Aorta (tissue), 5 donors: ENCODE data around the gene ASCL5. TPM values are rescaled to one million over a fixed set of nuclear protein-coding genes. Genes with fewer than 3 reads are reported as not detected.

Experiments
- ATAC-seq: fragments of 200-7000 bp; cut with Tn5 transposase; one replicate; pipeline ENCODE4 v1.9.1; 2022; ENCODE audit warnings: moderate library complexity; ENCODE audit not compliant: low FRiP score
- DNase-seq, 2 donors: peaks; one replicate each; pipeline ENCODE4 v3.0.0-alpha.2; 2020
- H3K27ac ChIP-seq, 2 donors: one replicate each; pipeline ENCODE4 v1.5.1; 2013; ENCODE audit warnings: low read length in 2 of 2, mild to moderate bottlenecking in 2 of 2, moderate library complexity in 2 of 2, control low read depth in 1 of 2, inconsistent platforms in 1 of 2, low read depth in 1 of 2
- H3K27me3 ChIP-seq, 2 donors: one replicate each; pipeline ENCODE4 v1.6.1; 2013; ENCODE audit warnings: control low read depth in 1 of 2, low read length in 1 of 2, mild to moderate bottlenecking in 1 of 2, moderate library complexity in 1 of 2; ENCODE audit not compliant: insufficient read depth in 2 of 2, control insufficient read depth in 1 of 2
- H3K36me3 ChIP-seq, 2 donors: one replicate each; pipeline ENCODE4 v1.6.1; 2013; ENCODE audit warnings: control low read depth in 1 of 2, low read length in 1 of 2, mild to moderate bottlenecking in 1 of 2; ENCODE audit not compliant: insufficient read depth in 2 of 2, control insufficient read depth in 1 of 2
- H3K4me1 ChIP-seq, 2 donors: one replicate each; pipeline ENCODE4 v1.6.1; 2013; ENCODE audit warnings: low read length in 2 of 2, control low read depth in 1 of 2, mild to moderate bottlenecking in 1 of 2, moderate library complexity in 1 of 2; ENCODE audit not compliant: insufficient read depth in 2 of 2, control insufficient read depth in 1 of 2
- H3K4me3 ChIP-seq, 2 donors: one replicate each; pipeline ENCODE4 v1.5.1; 2013; ENCODE audit warnings: low read length in 2 of 2, control low read depth in 1 of 2, mild to moderate bottlenecking in 1 of 2
- H3K9me3 ChIP-seq: one replicate; pipeline ENCODE4 v1.6.1; 2013; ENCODE audit warnings: mild to moderate bottlenecking, low read length; ENCODE audit not compliant: control insufficient read depth
- WGBS, 2 donors: extraction: QIAGEN DNeasy Blood & Tissue Kit; methylation state at CpG; one replicate each; pipeline ENCODE4 v1.1.7; 2013; 5-methylcytosine and 5-hydroxymethylcytosine counted together
- intact Hi-C, 2 donors: fragments of 100-400 bp; cut with DNase I; formaldehyde crosslinking; loops; one replicate each; pipeline versions ENCODE4 v1.14.2 to v1.15.0; 2022
- polyA plus RNA-seq, 2 donors: library from polyadenylated mRNA; stranded (reverse); fragments of 200-250 nt; gene quantifications; one replicate each; pipeline ENCODE4 v1.2.3, GENCODE V29; 2013
- total RNA-seq, 2 donors: library from RNA; stranded (reverse); fragmentation: NEBNext Ultra II Directional; extraction: Animal tissue kit (Norgen Biotek cat#: 25700); gene quantifications; one replicate each; pipeline ENCODE4 v1.2.1, GENCODE V29; 2021
- donor health status: healthy with polysubstance abuse.
- donor health status: Bipolar disorder and iron deficiency.
- donor health status: DM: no; HTN: no; CAD: no.
- donor health status: DM: no; HTN: no; CAD: no.
- donor health status: DM: yes; HTN: yes; CAD: no.

The ASCL5 gene
- total and polyA plus RNA-seq, 4 donors, result 0.28 TPM; not detected in 3

DNA sequence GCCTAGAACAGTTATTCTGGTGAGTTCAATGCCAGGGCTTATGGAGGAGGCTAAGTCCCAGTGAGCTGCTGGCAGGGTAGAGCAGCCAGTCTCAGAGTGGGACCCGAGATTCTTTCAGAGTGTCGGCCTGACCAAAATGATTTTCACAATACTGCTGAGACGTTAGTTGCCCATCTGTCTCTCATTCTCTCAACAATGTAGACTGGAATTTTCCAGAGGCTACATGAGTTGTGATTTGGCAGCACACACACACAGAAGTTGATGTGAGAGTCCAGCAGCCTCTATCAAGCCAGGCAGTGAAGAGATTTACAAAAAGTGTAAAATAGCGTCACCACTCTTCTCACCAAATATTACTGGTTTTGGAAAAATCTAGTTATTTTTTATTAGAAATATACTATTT, 36.4 kb downstream of the ASCL5 start:
- Histone ChIP-seq H3K27ac (no peak overlapping the region), H3K9me3 (no peaks in the 10 kb centered on the region), H3K4me3 (no peak overlapping the region), H3K27me3 (no peaks in the 10 kb centered on the region), H3K4me1 (no peaks in the 10 kb centered on the region), H3K36me3 (no peaks in the 10 kb centered on the region)
- WGBS, 2 donors, result 25 to 26% methylated on average over 4 of the region's 4 CpGs
- intact Hi-C loops, result no loop called here
- peak in 1 of 2 donors; percentile 3 for DNase-seq
- ATAC-seq, result no peak

DNA sequence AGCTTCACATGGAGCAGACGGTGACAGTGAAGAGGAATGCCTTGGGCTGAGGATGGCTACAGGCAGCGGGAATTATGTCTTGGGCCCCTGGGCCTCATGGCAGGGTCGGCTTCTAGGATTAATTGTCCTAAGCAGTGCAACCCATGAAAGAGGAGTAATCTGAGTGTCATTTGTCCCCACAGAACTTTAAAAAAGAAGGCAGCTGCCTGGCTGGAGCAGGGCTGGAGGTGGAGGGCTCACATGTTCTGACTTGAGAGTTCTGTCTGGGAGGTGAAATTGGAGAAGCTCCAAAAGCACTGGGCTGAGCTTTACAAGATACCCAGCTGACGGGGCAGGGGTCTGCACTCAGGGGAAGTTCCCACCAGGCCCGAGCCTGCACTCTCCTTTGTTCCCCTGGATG, 37.4 kb downstream of the ASCL5 start:
- Histone ChIP-seq H3K4me1 (no peaks in the 10 kb centered on the region), H3K27ac (no peak overlapping the region), H3K36me3 (no peaks in the 10 kb centered on the region), H3K4me3 (no peak overlapping the region), H3K27me3 (no peaks in the 10 kb centered on the region), H3K9me3 (no peaks in the 10 kb centered on the region)
- DNase-seq, result peak in 1 of 2 donors; percentile 52
- intact Hi-C loops, result no loop called here
- ATAC-seq, result no peak
- 94 to 96% methylated on average over 5 of the region's 5 CpGs for WGBS, 2 donors

DNA sequence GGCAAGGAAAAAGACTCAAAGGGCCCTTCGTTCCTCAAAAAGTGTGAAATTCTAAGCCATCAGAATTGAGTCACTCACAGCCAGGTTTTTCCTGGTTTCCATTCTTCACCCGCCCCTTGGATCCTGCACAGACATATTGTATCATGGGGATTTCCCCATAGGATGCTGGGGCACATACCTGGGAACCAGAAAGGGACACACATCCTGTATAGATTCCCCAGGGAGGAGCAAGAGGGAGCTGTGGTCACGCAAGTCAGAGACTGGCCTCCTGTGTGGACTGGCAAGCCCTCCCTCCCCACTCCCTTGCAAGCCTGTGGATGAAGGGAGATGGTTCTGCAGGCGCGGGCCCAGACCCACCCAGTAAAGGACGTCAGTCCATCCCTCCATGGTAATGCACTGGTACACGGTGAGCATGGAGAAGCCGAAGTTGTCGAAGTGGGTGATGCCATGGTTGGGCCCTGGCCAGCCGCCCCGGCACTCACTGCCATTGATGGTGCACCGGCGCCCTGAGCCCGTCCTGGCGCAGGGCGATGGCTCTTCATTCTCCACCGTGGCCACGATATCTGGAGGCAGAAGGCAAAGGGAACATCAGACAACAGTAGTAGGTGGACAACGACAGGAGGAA, 38.0 kb downstream of the ASCL5 start:
- no peaks in the 10 kb centered on the region for H3K27me3 ChIP-seq
- H3K4me1 ChIP-seq, result no peaks in the 10 kb centered on the region
- ATAC-seq, result no peak
- H3K27ac ChIP-seq, result no peak overlapping the region
- peak in 1 of 2 donors; percentile 75 for DNase-seq
- H3K36me3 ChIP-seq, result no peaks in the 10 kb centered on the region
- no peak overlapping the region for H3K4me3 ChIP-seq
- 95 to 96% methylated on average over 19 of the region's 19 CpGs for WGBS, 2 donors
- H3K9me3 ChIP-seq, result no peaks in the 10 kb centered on the region
- intact Hi-C loops, result no loop called here

DNA sequence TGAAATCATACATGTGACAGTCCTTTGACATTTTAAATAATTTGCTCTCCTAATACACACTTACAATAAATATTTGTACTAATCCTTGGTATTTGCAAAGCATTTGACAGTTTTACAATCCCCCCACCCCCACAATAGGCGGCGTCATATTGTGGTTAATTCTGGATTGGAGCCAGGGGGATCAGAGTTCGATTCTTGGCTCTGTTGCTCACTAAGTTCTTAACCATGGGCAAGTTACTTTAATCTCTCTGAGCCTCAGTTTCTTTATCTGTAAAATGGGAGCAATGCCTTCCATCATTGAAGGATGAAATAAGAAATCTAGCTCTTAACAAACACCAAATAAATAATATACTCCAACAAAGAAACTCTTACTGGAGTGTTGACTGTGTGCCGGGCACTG, 38.6 kb downstream of the ASCL5 start:
- ATAC-seq (no peak), DNase-seq (peak in 1 of 2 donors; percentile 1)
- Histone ChIP-seq H3K27ac (no peak overlapping the region), H3K27me3 (no peaks in the 10 kb centered on the region), H3K4me3 (no peak overlapping the region), H3K4me1 (no peaks in the 10 kb centered on the region), H3K9me3 (no peaks in the 10 kb centered on the region), H3K36me3 (no peaks in the 10 kb centered on the region)
- intact Hi-C loops, result no loop called here
- 75 to 83% methylated on average over 4 of the region's 4 CpGs for WGBS, 2 donors

DNA sequence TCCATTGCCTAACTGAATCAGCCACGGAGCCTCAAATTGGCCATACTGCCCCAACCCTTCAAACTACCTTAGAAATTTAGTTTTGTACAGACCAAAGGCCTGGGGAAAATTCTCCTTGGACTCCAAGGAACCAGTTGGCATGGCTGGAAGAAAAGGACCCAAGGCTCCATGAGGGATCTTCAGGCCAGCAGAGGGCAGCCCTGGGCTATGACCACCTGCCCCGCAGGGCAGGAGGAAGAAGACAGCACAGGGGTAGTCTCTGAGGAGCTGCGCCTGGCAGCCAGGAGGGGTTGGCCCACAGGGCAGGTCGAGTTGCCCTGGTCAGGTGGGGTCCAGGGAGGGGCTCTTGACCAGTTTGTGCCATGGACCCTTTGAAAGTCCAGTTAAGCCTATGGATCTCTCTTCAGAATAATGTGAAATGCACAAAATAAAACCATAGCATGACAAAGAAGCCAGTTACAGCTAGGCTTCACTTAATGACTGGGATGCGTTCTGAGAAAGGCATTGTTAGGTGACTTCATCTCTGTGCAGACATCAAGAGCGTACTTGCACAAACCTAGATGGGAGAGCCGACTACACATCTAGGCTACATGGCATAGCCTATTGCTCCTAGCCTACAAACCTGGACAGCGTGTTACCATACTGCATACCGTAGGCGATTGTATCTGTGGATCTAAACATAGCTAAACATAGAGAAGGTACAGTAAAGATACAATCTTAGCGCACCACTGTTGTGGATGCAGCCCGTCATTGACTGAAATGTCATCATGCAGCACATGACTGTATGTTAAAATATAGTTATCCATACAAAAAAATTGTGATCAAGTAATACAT, 40.9 kb downstream of the ASCL5 start:
- ATAC-seq (peak; percentile 68), DNase-seq (peak; percentile 64 to 77)
- intact Hi-C loops, result no loop called here
- WGBS, 2 donors, result 85 to 87% methylated on average over 12 of the region's 12 CpGs
- Histone ChIP-seq H3K4me3 (no peak overlapping the region), H3K4me1 (no peaks in the 10 kb centered on the region), H3K9me3 (no peaks in the 10 kb centered on the region), H3K27ac (no peak overlapping the region), H3K36me3 (no peaks in the 10 kb centered on the region), H3K27me3 (no peaks in the 10 kb centered on the region)

DNA sequence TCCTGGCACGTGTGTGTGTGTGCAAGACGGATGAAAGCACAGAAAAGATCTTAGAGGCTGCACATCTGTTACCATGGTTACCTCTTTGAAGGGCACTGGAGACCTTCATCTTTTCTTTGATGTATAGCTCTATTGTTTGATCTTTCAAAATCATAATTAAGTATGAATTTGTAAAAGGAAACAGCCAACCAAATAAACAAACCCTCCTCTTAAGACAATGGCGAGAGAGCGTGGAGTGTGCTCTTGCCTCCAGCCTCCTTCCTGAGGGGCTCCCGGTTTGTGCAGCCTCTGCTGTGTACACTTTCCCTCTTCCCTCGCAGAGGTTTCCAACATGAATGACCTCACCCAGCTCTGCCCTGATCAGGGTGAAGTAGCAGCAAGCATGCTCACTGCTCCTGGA, 42.7 kb downstream of the ASCL5 start:
- 75 to 84% methylated on average over 6 of the region's 6 CpGs for WGBS, 2 donors
- Histone ChIP-seq H3K27me3 (no peaks in the 10 kb centered on the region), H3K4me3 (no peak overlapping the region), H3K27ac (no peak overlapping the region), H3K4me1 (no peaks in the 10 kb centered on the region), H3K36me3 (no peaks in the 10 kb centered on the region), H3K9me3 (no peaks in the 10 kb centered on the region)
- DNase-seq (no peak), ATAC-seq (no peak)
- intact Hi-C loops, result no loop called here

DNA sequence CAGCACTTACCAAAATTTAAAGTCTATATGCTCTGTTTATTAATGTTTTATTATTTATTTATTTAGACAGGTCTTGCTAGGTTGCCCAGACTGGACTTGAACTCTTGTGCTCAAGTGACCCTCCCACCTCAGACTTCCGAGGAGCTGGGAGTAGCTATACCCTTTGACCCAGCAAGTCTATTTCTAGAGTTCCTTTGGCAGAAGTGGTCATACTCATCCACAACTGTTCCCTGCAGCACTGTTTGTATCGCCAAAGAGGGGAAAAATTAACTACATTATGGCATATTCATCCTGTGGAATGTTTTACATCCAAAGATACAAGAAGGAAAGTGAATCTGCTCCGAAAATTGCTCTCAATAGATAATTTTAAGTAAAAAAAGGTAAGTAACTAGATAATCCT, 43.2 kb downstream of the ASCL5 start:
- no peak for ATAC-seq
- Histone ChIP-seq H3K27me3 (no peaks in the 10 kb centered on the region), H3K36me3 (no peaks in the 10 kb centered on the region), H3K9me3 (no peaks in the 10 kb centered on the region), H3K4me3 (no peak overlapping the region), H3K4me1 (no peaks in the 10 kb centered on the region), H3K27ac (no peak overlapping the region)
- DNase-seq, result no peak
- 91 to 92% methylated on average over 3 of the region's 3 CpGs for WGBS, 2 donors
- intact Hi-C loops, result no loop called here

DNA sequence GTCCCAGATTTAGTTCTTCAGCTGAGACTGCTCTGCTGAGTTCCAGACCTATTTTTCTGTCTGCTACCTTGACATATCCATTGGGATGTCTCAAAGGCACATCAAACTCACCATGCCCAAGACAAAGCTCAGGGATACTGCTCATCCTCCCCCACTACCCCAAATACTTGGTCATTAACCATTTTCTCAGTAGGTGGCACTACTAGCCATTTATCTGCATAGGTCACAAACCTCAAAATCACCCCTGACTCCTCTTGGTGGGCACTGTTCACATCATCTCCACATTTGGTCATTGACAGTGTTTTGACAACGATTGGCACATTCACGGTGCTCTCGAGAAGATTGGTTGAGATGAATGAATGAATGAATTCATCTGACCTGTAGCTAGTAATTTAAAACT, 46.8 kb downstream of the ASCL5 start:
- 97% methylated on average over 3 of the region's 3 CpGs for WGBS, 2 donors
- no peak overlapping the region for H3K27ac ChIP-seq
- H3K4me3 ChIP-seq, result no peak overlapping the region
- DNase-seq (no peak), ATAC-seq (no peak)
- H3K36me3 ChIP-seq, result no peaks in the 10 kb centered on the region
- no peaks in the 10 kb centered on the region for H3K27me3 ChIP-seq
- no peaks in the 10 kb centered on the region for H3K4me1 ChIP-seq
- intact Hi-C loops, result no loop called here
- no peaks in the 10 kb centered on the region for H3K9me3 ChIP-seq

DNA sequence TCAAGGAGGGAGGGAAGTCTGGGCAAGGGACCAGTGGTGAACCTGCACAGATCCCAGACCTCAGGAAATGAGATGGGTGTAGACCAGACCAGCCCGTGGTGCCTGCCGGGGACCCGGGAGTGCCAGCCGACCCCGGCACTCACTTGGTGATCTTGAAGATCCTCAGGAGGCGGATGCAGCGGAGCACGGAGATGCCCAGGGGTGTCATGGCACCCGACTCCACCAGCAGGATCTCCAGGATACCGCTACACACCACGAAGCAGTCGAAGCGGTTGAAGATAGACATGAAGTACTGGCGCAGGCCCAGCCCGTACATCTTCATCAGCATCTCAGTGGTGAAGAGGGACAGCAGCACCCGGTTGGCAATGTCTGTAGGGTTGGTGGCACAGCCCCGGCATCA, 49.2 kb downstream of the ASCL5 start:
- intact Hi-C loops, result no loop called here
- WGBS, 2 donors, result 96% methylated on average over 17 of the region's 17 CpGs
- H3K4me3 ChIP-seq, result no peak overlapping the region

More for the DNA sequence above, 49.2 kb downstream of the ASCL5 start:
- Histone ChIP-seq H3K27me3 (no peaks in the 10 kb centered on the region), H3K36me3 (no peaks in the 10 kb centered on the region), H3K9me3 (no peaks in the 10 kb centered on the region), H3K4me1 (no peaks in the 10 kb centered on the region), H3K27ac (no peak overlapping the region)
- ATAC-seq (peak; percentile 20), DNase-seq (peak in 1 of 2 donors; percentile 65)
